Testis (tissue), 2 donors: ENCODE measurements around the gene MYEOV.

Experiments
- POLR2A ChIP-seq: fragments of 450-650 bp; IDR thresholded peaks from one replicate; pipeline ENCODE4 v1.6.1; 2017; ENCODE audit warnings: antibody characterized with exemption, mild to moderate bottlenecking, moderate library complexity
- TF ChIP-seq, protein P1 (sequence below), 3 experiments: fragments of 450-650 bp in 2 of 3; fragments of 200-600 bp in 1 of 3; sonication (generic) in 1 of 3; IDR thresholded peaks; one replicate each; pipeline ENCODE4 v1.5.1; 2016 to 2019; ENCODE audit warnings: antibody characterized with exemption in 3 of 3, mild to moderate bottlenecking in 2 of 3, moderate library complexity in 1 of 3

DNA sequence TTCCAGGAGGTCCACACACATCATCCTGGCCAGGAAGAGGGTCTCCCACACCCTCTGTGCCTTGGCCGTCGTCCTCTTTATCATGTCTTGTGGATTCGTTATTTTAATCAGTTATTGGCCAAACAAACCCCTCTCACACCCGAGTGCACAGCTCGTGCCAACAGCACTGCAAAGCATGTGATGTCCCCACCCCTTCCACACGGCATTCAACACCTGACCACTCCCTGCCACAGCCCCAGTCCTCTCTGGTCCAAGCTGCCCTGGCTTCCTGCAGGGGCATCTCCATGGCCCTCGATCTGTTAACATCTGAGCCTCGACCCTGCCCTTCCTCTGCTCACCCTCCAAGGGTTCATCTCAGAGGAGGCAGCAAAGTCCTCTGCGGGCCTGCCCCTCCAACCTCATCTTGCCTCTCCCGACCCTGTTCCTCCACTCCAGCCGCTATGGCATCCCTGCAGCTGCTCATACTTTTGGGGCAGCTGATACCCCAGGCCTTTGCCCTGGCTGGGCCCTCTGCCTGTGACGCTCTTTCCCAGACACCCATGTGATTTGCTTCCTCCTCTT, 14.0 kb downstream of the MYEOV start:
- TF ChIP-seq POLR2A, result no peak
- TF ChIP-seq, protein P1, sequence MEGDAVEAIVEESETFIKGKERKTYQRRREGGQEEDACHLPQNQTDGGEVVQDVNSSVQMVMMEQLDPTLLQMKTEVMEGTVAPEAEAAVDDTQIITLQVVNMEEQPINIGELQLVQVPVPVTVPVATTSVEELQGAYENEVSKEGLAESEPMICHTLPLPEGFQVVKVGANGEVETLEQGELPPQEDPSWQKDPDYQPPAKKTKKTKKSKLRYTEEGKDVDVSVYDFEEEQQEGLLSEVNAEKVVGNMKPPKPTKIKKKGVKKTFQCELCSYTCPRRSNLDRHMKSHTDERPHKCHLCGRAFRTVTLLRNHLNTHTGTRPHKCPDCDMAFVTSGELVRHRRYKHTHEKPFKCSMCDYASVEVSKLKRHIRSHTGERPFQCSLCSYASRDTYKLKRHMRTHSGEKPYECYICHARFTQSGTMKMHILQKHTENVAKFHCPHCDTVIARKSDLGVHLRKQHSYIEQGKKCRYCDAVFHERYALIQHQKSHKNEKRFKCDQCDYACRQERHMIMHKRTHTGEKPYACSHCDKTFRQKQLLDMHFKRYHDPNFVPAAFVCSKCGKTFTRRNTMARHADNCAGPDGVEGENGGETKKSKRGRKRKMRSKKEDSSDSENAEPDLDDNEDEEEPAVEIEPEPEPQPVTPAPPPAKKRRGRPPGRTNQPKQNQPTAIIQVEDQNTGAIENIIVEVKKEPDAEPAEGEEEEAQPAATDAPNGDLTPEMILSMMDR (IDR thresholded peaks at IDR 0.05), result no peak
